PFSK-1 (cell line): Measurements from ENCODE around the gene MUC5AC.

Experiments
- FOXP2 ChIP-seq: optimal IDR thresholded peaks from 2 replicates; pipeline ENCODE3; 2011; ENCODE audit warnings: borderline replicate concordance, control low read depth, inconsistent platforms; ENCODE audit not compliant: insufficient read depth; ENCODE audit errors: extremely low read length, extremely low read depth
- POLR2AphosphoS5 ChIP-seq: IDR thresholded peaks from 2 replicates; pipeline ENCODE4 v1.6.1; 2012; ENCODE audit warnings: low read depth, mild to moderate bottlenecking, control low read depth, low read length, moderate library complexity

GRCh38 chr11:1178906-1179305 lies 21.2 kb downstream of the MUC5AC start:
- TF ChIP-seq POLR2AphosphoS5 (no peak), FOXP2 (no peak)
